Measurements from ENCODE around the gene LYPD5.
"Not testable (repeated sequence)": the region's sequence is repeated elsewhere in the genome, so short reads cannot be mapped to it uniquely, and the experiment has no call there.

Gene LYPD5

DNA sequence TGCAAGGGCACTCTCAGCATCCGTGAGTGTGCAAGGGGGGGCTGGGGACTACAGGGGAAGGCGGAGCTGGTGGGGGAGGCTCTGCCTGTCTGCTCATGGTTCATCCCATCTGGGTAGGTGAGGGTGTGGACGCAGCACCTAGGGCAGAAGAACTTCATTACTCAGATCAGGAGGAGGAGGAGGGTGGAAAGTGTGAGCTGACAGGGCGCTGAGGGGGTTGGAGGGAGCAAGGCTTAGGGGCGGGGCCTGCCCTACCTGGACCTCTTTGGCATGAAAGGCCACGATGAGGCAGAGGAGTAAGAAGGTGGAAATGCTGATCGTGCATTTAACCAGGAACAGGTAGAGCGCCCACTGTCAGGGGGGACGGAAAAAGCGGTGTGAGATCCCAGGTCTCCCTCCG is 26.0 kb downstream of the LYPD5 start:
- no peak for DNase-seq

DNA sequence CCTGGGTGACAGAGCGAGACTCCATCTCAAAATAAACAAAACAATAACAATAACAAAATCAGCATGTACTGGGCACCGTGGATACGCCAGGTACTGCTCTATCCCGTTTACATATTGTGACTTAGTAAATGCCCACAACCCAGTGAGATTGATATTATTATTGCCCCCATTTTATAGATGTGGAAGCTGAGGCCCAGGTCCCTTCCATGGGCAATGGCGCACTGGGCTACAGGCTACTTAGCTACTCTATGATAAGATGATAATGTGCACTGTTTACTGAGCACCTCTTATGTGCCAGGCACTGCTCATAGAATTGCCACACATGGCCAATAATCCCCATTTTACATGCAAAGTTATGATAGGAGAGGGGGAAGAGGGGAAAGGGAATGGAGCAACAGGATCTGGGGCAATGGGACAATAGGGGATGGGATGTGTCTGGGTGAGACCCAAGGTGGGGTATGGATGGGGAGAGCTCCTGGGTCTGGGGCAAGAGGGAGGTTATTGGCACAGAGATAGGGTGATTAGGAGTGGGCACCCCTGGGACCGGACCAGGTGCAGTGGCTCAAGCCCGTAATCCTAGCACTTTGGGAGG is 26.9 kb downstream of the LYPD5 start:
- no peak for DNase-seq

DNA sequence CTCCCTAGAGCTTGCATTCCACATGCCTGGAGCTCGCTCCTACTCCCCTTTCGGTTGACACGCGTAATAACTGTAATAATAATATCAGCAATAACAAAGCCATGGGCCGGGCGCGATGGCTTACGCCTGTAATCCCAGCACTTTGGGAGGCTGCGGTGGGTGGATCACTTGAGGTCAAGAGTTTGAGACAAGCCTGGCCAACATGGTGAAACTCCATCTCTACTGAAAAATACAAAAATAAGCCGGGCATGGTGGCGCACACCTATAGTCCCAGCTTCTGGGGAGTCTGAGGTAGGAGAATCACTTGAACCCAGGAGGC is 27.3 kb downstream of the LYPD5 start:
- DNase-seq: not testable (repeated sequence)

DNA sequence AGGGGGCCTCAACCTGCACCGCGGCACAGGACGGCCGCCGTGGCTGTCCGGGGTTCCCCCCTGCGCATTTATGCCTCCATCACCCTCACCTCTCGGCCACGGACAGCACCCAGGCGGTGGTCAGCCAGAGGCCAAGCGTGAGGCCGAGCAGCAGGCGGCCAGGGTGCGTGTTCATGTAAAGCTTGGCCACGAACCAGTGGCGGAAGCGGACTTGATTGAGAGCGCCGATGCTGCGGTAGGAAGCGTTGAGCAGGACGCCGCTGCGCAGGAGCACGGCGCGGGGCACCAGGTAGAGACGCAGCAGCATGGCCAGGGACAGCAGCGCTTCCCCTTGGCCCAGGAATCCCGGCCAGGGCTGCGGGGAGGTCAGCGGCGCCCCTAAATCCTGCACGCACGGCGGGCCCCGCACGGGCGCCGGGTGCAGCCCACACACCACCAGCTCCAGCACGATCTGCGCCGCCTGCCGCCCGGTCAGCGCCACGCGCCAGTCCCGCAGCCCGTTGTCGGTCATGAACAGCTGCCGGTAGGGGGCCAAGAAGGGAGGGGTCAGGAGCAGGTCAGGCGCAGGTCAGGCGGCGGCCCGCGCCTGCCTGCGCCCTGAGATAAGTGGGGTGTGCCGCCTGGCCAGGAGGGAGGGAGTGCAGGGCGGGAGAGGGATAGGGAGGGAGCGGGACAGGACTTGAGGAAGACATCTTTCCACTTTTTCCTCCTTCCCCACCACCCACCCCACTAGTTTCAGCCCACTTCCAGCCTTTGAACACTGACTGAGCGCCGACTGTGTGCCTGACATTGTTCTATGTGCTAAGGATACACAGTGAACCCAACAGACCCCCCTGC is 27.9 kb downstream of the LYPD5 start:
- peak; percentile 89 for DNase-seq

DNA sequence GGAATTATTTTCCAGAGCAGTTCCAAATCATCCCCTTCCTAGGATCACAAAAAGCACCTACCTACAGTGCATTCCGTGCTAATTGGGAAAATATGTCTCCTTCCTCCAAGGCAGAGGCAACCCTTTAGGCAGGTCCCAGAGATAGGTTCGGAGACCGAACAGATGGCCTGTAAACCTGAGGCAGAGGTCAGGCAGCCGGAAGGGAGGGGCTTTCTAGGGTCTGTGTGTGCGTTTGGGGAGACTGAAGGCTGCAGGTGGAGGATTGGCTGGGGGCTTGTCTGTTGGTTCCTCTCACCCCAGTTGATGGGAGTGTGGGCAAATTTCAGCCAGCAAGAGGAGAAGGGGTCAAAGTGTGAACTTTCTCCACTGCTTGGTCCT is 28.5 kb downstream of the LYPD5 start:
- DNase-seq: no peak

DNA sequence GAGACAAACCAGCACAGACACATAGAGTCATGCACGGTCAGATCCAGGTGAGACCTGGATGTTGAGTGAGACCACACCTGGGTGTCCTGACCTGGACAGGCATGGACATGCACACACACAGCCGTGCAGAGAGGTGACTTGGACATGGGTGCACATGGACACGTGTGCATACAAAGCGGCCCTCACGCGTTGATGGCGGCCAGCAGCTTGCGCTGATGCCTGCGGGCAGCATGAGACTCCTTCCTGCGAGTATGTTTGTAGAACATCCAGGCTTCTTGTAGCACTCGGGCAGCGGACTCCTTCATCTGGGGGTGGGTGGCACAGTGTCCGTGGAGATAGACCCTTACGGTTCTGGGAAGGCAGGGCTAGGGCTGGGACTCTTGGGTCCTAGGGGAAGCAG is 33.0 kb downstream of the LYPD5 start:
- no peak for DNase-seq

DNA sequence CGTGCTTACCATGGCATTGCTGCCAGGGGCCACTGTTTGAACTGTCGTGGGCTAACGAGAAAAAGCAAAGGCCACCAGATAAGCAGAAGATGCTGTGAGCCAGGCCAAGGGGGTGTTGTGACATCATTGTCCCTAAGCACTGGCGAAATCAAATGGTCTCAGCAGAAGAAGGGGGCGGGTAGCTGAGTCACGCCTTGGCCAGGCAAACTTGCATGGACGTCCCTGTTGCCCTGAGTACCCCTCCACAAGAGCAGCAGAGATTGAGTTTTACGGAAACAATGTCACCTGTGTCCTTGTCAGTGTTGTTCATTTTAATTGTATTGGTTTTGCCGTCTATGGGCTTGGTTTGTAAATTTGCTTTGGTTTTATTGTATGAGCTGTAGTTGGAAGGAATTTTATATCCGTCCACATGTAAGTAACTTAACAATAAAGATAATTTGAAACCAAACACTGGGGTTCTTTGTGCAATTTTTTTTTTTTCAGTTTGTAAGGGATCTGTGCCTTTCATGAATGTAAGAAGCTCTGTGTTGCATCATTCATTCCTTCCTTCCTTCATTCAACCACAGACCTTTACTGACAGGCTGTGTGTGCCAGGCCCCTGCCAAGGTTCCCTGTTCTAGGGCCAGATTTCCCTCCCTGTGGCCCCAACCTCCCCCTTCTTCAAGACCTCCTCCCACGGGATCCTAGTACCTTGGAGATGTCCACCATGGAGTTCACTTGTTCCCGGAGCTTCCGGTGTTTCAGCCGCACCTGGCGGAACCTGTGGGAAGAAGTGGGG is 33.8 kb downstream of the LYPD5 start:
- DNase-seq: no peak

DNA sequence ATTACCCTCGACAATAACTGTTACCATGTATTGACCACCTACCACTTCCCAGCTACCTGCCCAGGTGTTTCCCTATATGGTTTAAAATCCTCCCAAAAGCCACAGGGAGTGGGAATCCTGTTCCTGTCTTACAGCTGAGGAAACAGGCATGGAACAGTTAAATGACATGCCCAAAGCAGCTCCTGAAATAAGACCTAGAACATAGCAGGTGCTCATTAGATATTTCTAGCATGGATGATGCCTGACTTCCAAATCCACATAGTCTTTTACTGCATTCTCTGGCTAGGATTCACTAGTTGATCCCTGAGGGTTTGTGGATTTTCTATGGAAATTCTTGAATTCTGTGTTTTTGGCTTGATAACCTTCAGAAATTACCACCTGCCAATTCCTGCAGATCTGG is 34.4 kb downstream of the LYPD5 start:
- no peak for DNase-seq

DNA sequence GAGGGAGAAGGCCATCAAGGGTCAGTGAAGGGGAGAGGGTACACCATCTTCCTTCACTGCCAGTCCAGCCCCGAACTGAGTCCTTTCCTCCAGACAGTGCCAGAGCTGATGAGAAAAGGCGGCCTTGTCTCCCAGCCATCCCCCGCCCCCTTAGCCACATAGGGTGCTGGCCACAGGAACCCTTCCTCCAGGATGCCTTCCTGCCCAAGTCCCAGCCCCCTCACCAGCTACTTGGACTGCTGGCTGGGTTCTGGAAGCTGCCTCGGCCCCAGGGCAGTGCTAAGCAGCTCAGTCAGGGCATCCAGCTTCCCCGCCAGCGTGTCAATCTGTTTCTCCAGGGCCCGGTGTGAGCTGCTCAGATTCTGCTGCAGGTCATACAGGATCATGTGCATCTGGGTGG is 34.9 kb downstream of the LYPD5 start:
- no peak for DNase-seq

DNA sequence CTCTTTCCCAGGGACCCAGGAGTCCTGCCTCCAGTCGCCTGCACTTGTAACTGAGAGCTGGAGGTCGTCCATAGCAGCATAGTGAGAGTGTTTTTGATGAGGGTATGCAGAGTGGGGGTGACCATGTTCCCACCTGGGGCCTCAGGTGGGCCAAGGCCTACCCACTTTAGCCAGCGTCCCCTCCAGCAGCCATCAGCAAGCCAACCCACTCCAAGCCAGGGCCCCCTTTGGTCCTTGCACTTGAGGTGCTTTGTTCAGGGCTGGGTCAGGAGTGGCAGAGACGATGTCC is 35.5 kb downstream of the LYPD5 start:
- no peak for DNase-seq

DNA sequence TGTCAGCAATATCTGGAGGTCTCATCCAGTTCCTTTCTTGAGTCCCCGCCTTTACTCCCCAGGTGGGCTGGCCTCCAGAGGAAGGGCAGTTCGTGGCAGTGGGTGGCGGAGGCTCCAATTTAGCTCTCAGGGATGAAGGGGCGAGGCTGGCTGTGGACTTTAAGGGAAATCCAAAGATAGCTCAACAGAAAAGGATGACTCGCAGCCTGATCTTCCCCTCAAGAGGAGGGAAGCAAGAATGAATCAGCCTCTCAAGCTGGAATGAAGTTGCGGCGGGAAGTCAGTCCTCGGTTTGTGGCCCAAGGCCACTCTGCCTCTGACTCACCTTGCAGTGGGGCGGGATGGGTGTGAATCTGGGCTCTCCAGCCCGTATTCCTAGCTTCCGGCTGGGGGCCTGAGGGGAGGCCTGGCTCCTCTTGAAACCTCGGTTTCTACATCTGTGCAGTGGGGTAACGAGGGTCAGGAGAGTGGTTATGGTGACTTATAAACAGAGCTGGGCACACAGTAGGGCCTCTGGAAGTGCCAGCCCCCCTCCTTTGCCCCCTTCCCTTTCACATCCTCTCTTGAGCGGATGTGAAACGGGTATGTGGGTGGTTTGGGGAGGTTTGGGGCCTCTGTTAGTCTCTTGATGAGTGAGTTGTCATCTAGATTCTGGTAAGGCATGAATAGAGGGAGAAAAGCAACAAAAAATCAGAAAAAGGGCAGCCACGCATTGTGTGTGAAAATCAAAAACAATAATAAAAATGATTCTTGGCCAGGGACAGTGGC is 37.0 kb downstream of the LYPD5 start:
- DNase-seq: no peak

DNA sequence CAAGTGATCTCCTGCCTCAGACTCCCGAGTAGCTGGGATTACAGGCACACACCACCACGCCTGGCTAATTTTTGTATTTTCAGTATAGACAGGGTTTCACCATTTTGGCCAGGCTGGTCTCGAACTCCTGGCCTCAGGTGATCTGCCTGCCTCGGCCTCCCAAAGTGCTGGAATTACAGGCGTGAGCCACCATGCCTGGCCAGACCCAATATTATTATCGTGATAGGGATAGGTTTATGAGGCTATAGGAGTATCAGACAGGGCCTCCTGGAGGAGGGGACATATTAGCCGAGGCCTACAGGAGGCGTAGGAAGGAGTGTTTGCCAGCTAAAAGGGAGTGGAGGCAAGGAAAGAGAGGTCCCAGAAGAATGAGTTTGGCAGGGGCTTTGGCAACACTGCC is 37.6 kb downstream of the LYPD5 start:
- DNase-seq: not testable (repeated sequence)

DNA sequence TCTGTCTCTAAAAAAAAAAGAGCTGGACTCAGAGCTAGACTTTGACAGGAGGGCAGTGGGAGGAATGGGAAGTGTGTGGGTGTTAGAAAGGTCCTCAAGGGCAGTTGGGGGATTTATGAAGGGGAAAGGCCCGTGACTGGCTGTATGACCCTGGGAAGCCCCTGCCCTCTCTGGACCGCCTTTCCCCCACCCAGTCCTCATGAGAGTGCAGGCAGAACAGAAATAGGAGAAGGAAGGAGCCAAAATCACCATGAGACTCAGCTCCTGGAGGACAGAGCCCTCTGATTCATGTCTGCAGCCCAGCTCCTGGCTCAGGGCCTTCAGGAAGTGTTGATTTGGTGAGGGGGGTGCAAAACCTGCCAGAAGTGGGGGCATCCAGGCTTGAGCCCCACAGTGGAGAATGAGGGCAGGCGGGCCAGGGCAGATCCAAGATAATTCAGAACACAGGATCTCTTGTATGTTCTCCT is 38.7 kb downstream of the LYPD5 start:
- DNase-seq: no peak

DNA sequence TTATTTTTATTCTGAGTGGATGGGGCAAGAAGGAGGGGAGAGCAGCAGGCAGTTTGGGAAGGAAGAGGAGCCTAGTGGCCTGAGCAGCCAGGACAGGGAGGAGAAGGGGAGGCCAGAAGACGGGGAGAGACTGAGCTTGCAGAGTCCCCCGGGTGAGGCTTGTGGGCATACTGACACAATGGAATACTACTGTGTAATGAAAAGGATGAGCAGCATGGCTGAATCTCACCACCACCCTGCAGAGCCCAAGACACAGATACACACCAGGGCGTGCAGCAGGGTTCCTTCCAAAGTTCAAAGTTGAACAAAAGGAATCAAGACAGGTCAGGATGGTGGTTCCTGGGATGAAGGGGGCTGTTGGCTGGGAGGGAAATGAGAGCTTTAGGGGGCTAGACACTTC is 39.4 kb downstream of the LYPD5 start:
- no peak for DNase-seq

DNA sequence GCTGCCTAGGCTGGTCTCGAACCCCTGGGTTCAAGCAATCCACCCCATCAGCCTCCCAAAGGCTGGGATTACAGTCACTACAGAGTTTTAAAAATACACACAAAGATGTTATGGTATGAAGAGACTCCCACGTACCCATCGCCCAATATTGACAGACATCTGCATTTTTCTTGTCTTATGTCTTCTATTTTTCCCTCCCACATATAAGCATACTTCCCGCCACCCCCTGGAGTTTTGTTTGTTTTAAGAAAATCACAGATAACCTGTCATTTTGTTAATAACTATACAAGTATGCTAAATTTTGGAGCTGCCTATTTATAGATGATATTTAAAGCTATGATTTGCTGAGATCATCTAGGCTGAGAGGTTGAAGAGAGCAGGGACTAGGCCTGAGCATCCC is 41.3 kb downstream of the LYPD5 start:
- DNase-seq: no peak

DNA sequence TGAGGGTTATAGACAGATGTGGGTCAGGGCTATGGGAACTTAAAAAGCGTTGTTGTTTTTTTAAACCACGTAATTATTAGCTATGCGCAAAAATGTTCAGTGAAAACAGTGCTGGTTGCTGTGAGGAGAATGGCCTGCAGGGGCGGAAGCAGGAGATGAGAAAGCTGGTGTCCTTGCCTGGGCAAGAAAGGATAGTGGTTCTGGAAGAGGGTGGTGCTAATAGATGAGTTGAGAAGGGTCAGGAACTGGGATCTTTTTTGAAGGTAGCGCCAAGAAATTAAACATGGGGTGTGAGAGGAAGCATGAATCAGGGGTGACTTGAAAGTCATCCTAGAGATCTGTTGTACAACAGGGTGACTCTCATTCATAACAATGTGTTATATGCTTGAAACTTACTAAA is 42.7 kb downstream of the LYPD5 start:
- DNase-seq: no peak

DNA sequence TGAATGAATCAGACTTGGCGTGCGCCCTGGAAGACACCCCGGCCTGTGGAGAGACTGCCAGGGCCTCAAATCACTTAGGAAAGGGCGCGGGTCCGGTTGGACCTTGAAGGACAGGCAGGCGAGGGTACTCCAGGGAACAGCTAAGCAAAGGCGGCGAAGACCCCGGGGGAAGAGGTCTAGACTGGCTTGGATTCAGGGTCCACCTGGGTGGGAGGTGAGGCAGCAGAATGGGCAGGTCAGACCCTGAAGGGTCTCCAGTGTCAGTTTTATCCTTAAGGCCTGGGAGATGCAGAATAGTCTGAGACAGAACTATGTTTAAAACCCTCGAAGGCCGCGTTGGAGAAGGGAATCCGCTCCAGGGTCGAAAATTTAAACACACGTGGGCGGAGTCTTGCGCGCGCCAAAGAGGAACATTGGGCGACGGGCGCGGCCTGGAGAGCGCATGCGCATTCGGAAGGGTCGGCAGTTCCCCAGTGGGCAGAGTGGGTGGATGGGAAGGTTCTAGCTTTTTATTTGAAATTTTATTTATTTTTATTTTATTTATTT is 46.9 kb downstream of the LYPD5 start:
- DNase-seq: no peak

DNA sequence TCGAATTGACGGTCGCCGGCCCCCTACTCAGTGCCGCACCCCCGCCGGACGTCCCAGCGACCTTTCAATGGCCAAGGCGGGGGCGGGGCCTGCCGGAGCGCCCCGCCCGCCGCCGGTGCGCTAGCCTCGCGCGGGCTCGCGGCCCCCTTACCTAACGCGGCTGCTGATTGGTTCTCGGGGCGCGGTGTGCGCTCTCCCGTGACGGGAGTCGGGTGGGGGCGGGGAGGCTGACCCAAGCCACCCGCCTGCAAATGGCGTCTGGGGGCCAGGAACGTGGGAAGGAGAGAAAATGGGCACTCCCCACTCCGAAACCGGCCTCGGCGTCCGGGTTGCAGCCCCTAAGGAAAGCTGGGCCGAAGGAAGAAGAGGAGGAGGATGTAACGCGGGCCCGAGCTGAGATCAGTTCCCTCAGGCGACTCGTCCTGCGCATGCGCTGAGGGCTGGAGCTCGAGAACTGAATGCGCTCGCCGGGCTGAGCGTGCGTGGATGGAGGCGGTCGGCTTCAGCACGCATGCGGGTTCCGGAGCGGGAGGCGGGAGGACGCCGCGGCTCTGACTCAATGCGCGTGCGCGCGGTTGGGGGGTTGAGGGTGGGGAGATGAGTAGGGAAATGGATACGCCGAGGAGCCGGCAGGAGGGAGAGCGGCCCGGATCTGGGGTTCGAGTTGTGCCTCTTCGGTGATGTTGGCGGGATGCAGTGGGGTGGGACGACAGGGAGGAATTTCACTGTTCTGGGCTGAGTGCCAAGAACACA is 47.6 kb downstream of the LYPD5 start, which contains the start of gene SMG9:
TSS of gene SMG9 (minus strand) at position 460 of the 753 bp plus-strand sequence. CDS start 4,221 bp downstream, outside the sequence.
- peak; percentile 99 for DNase-seq

DNA sequence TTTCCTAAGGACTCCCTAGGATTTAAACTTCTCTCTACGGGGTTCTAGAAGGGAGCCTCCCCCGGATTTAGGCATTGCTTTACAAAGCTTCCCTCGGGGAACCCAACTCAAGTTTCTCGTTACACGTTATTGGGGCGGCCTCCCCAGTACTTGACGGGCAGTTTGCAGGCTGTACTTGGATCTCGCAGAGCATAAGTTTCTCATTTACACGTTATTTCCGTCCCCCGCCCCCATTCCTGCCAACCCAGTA is 48.1 kb downstream of the LYPD5 start:
- DNase-seq: no peak

DNA sequence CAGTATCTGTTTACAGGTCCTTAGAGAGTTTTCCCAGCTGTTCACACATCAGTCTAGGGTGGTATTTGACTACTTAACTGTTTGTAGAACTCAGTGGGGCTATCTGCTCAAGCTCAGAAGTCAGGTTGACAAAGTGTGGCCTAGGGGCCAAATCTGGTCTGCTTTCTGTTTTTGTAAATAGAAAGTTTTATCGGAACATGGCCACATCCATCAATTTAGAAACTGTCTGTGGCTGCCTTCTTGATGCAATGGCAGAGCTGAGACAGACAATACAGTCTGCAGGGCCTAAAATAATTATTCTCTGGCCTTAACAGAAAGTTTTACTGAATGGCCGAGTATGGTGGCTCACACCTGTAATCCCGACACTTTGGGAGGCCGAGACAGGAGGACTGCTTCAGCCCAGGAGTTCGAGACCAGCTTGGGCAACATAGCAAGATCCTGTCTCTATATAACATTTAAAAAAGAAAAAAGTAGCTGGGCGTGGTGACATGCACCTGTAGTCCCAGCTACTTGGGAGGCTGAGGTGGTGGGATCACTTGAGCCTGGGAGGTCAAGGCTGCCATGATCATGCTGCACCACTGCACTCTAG is 49.9 kb downstream of the LYPD5 start:
- no peak for DNase-seq

DNA sequence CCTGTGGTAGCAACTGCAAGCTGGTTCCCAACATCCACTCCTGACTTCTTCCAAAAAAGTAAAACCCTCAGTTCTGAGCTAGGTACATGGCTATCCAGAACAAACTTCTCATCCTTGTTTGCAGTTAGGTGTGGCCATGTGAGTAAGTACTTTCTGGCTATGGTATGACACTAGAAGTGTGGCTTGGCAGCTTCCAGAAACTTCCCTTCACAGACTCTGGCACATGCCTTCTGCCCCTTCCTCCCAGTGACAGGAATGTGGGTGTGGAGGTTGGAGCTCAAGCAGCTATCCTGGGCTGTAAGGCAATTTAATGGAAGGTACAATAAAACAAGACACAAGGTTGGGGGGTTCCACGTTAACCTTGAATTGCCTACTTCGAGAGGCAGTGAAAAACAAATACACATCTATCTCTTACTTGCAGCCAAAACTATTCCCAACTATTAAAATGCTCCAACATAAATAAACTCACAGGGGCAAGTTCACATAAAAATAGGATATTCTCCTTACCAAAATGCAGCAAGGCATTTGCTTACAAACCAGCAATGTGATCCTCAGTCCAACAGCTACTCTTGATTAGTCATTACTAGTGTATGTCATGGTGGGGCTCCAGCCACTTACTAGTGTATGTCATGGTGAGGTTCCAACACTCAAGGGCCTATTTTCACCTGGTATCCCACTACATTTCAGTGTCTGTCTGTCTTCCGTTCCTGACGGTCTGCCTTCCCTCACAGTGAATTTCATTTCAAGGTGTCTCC is 50.6 kb downstream of the LYPD5 start:
- DNase-seq: no peak
